CD1c-positive myeloid dendritic cell (primary cell): ENCODE measurements around the gene UBE2L6.

ENCODE experiments used
- DNase-seq: peaks from one replicate; pipeline ENCODE4 v3.0.0-alpha.2; 2016; ENCODE audit errors: extremely low spot score

The UBE2L6 gene

DNA sequence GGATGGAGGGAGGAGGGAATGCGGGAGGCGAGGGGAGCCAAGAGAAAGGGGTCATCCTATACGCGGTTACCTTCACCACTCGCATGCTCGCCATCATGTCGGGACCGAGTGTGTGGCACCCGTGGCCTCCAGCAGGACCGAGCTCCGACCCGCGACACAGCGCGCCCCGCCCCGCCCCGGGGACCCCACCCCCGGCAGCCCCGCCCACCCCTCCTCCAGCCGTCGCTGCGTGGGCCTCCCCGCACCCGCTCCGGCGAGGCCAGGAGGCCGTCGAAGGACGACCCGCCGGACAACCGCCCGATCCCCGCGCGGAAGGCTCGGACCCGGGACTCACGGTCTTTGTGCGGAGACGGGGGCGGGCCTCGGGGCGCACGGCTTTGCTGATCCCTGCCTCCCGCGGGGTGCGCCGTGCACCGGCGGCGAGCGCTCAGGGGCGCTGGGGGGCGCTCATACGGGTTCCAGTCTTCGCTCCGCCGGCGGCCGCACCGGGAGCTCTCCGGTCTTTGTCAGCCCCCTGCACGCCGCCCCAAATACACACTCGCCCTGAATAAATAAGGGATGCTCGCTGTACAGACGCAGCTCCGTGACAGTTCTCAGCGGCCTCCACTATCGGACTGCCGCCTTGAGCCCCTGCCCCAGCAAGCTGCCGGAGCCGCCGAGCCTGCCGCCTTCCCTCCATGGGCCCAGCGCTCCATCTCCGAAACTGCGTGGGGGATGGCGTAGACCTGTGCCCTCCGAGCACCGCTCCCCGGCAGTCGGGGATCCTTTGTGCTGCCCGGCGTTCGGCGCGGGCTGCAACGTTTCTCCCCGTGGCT lies at the start of gene UBE2L6:
Gene UBE2L6 (minus strand): TSS at position 158 of the 815 bp plus-strand sequence. CDS start 61 bp downstream, at position 97.
- peak; percentile 47 for DNase-seq

DNA sequence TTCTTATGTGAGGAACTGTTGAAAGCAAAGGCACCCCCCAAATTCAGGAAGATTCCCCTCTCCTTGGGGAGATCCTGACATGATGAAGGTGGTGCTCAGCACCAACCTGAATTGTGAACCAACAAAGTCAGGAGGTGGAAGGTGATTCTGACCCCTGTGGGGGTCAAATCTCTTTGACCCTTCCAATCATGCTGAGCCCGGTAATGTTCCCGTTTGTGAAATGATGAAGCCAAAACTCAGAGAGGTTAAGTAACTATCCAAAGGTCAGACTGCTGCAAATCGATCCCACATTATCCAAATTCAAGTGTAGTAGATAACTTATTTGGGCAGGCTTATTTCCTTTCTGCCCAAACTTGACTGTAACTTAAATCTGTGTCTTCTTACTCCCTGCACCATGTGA lies 49.1 kb upstream of the UBE2L6 start:
- no peak for DNase-seq

- no peak for DNase-seq
Measured at GRCh38 chr11:57615308-57615707, 47.8 kb upstream of the UBE2L6 start.

- no peak for DNase-seq
Measured at GRCh38 chr11:57614234-57614772, 46.8 kb upstream of the UBE2L6 start.

- no peak for DNase-seq
Measured at GRCh38 chr11:57610170-57610569, 42.7 kb upstream of the UBE2L6 start.

DNA sequence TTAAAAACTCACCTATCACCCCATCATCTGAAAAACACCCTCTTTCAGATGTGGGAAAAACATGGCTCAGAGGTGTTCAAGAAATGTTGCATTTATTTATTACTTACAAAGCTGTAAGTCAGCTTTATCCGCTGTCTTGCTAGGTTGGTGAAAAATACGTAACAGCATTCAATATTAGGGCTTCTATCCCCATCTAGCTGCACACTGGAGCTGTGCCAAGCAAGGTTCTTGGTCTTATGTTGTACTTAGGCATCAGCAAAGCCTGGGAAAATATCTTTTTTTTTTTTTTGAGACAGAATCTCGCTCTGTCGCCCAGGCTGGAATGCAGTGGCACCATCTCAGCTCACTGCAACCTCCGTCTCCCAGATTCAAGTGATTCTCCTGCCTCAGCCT lies 37.6 kb upstream of the UBE2L6 start:
- DNase-seq = no peak

DNA sequence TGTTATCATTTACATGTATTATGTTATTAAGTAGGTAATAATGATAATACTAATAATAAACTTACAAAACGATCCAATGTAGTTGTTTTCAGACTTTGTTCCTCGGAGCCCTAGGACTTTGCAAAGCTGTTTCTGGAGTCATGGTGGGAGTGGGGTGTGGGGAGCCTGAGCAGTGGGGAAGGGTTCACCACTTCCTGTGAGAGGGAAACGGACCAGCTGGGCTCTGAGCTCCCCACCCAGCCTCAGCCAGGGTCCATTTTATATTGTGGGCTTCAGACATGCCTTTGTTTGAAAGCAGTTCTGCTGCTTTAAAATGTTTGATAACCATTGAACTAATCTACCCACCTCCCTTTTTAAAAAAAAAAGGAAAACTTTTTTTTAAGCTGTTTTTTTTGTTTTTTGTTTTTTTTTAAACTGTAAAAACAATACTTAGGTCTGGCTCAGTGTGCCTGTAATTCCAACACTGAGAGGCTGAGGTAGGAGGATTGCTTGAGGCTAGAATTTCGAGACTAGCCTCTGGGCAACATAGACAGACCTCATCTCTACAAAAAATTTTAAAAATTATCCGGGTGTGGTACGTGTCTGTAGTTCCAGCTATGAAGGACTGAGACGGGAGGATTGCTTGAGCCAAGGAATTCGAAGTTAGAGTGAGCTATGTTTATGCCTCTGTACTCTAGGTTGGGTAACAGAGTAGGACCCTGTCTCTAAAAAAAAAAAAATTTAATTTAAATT lies 37.0 kb upstream of the UBE2L6 start:
- DNase-seq = no peak

- no peak for DNase-seq
Measured at GRCh38 chr11:57601297-57601696, 33.8 kb upstream of the UBE2L6 start.

- DNase-seq = no peak
Measured at GRCh38 chr11:57599381-57599780, 31.9 kb upstream of the UBE2L6 start.

DNA sequence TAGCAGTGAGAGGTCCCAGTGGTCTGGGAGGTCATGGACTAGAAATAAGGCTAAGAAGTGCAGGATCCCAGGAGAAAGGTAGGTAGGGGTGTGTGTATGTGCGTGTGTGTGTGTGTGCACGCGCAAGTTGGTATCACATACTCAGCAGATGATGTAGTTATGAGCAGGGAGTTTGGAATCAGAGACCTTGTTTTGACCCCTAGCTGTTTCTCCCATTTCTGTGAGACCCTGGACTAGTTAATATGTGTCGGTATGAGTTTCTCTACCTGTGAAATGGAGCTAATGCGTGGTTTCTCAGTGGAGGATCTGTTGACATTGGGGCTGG lies 31.3 kb upstream of the UBE2L6 start:
- DNase-seq = no peak

- DNase-seq = peak; percentile 21
Measured at GRCh38 chr11:57597916-57598830, 30.7 kb upstream of the UBE2L6 start.

GRCh38 chr11:57597461-57597915 lies 30.0 kb upstream of the UBE2L6 start, which contains the start of gene SERPING1:
Gene SERPING1 (plus strand): TSS chr11:57597685. CDS start chr11:57598271, 586 bp downstream.
- DNase-seq = no peak

- DNase-seq = no peak
Measured at GRCh38 chr11:57596266-57596885, 28.9 kb upstream of the UBE2L6 start.

- DNase-seq = no peak
Measured at GRCh38 chr11:57588046-57588710, 20.7 kb upstream of the UBE2L6 start.

DNA sequence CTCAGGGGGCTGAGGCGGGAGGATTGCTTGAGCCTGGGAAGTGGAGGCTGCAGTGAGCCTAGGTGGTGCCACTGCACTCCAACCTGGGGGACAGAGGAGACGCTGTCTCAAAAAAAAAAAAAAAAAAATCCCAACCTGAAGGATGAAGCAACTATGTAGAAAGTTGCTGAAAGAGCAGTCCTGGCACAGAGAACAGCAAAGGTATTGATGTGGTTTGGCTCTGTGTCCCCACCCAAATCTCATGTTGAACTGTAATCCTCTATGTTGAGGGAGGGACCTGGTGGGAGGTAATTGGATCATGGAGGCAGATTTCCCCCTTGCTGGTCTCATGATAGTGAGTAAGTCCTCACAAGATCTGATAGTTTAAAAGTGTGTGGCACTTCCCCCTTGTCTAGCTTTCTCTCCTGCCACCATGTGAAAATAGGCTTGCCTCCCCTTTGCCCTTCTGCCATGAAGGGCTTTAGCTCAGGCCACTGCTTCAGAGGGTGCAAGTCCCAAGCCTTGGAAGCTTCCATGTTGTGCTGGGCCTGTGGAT lies 19.3 kb upstream of the UBE2L6 start:
- no peak for DNase-seq

DNA sequence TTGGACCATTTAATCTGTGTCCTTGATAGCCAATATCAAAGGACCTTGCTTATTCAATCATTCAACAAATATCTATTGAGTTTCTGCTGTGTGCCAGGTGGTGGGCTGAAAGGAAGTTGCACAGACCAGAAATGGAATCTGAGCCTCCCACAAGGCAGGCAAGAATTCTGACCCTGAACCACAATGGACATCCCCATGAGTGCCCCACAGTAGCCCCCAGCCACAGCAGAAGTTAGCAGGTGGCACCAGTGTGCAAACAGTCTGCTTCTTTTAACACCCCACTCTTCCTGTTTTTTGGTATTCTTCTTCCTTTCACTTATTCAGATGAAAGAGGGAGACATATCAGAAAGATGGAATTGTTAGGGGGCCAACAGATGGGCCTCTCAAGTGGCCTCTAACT lies 17.8 kb upstream of the UBE2L6 start:
- DNase-seq = no peak

DNA sequence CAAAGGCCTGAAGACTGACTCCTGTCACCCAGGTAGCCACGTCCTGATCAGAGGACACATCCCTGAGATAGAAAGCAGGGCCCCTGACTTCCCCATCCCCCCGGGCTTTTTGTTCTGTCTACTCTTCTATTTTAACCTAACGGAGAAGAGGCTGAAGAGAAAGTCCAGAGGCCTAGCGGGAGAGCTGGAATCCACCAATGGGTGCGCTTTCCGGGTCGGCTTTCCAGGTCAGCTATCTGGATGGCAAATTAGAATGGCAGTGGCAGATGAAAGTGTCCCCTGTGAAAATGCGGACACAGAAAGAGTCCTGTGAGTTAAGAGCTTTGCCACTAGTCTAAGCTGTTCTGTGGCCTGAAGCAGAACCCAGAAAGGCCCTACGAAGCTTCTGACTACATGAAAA lies 16.9 kb upstream of the UBE2L6 start:
- no peak for DNase-seq

- no peak for DNase-seq
Measured at GRCh38 chr11:57574061-57574460, 6.6 kb upstream of the UBE2L6 start.

DNA sequence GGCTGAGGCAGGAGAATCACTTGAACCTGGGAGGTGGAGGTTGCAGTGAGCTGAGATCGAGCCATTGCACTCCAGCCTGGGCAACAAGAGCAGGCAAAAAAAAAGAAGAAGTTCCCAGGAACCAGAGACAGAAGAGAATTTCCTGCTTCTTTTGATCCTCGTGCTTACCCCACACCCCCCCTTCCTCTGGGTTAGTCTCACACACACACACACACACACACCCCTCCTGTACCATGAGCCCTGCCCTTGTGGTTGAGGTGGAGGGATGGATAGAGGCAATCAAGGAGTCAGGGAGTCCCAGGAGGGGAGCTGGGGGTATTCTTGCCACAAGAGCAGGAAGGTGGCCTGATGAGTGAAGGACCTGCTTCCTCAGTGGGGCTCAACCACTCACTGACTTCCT lies 4.1 kb upstream of the UBE2L6 start:
- peak; percentile 22 for DNase-seq

DNA sequence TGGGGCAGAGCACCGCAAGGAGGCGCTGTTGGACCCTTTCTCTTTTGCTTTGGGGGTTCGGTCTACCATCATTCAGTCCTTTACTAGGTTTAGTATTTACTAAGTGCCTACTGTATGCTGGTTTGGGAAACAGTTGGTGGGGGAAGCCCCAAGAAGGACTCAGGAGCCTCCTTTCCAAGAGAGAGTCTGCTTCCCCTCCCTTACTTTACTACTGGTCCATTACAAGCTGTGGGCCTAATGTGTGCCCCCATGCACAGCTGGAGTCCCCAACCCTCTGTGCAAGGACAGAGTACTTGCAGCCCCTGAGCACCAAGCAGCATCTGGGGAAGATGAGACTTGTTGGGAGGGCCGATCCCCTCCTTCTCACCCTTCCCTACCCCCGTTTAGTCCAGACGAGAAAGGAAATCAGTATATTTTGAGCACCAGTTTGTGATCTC lies 876 bp upstream of the UBE2L6 start:
- DNase-seq = peak; percentile 90
